SK-MEL-5 (cell line): ENCODE data around the gene PTGR3. TPM values are rescaled to one million over a fixed set of nuclear protein-coding genes. Genes with fewer than 3 reads are reported as not detected.
A peak's percentile ranks its signal among the peaks of the same experiment; 100 is the strongest.

ENCODE experiments used
- DNase-seq: peaks from one replicate; pipeline ENCODE4 v3.0.0-alpha.2; 2016; ENCODE audit warnings: low read depth, low spot score
- in situ Hi-C: cut with HindIII; loops from 2 replicates; pipeline ENCODE4 v1.10.0; 2016; ENCODE audit warnings: low sequenced_read_pairs, high pct_unique_total_duplicates, low pct_unique_long_range_greater_than_20kb
- total RNA-seq: library from RNA; depleted of rRNA; stranded (reverse); fragments of >200 nt; shearing (Covaris generic); gene quantifications from 2 replicates; pipeline ENCODE4 v1.2.3, GENCODE V29; 2014

PTGR3 gene
- total RNA-seq, 1 experiment from 2014 or later = 10.0 TPM

GRCh38 chr18:75220551-75221355 is 11.8 kb upstream of the PTGR3 start:
- no peak for DNase-seq
- in situ Hi-C loops = no loop called here

DNA sequence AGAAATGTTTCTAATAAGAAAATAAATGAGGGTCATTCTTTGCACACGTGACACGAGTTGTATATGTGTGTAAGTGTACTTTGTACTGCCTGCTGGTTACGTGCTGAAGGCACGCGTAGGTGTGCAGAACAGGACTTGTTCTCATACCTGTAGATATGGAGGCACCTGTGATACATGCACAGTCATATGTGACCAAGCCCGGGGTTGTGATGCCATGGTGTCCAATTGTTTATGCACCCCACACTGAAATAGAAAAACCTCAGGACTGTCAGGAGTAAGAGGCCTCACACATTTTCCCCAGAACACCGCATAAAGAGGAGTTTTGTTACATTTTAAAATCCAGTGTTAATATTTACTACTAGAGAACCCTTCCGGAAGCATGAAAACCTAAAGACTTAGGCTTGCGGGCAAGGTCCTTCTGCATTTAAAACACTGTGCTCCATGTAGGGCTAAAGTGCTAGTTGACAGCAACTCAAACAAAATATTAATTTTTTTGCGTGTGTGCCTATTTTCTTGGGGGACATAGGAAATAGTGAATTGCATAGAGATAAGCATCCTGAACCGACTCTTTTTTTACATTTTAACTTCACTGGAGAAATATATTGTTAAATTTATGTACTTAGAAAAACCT is 10.9 kb upstream of the PTGR3 start:
- in situ Hi-C loops = no loop called here
- no peak for DNase-seq

GRCh38 chr18:75218065-75218923 is 9.4 kb upstream of the PTGR3 start:
- peak; percentile 10 for DNase-seq
- in situ Hi-C loops = no loop called here

GRCh38 chr18:75216911-75217689 is 8.2 kb upstream of the PTGR3 start:
- DNase-seq = no peak
- in situ Hi-C loops = no loop called here

DNA sequence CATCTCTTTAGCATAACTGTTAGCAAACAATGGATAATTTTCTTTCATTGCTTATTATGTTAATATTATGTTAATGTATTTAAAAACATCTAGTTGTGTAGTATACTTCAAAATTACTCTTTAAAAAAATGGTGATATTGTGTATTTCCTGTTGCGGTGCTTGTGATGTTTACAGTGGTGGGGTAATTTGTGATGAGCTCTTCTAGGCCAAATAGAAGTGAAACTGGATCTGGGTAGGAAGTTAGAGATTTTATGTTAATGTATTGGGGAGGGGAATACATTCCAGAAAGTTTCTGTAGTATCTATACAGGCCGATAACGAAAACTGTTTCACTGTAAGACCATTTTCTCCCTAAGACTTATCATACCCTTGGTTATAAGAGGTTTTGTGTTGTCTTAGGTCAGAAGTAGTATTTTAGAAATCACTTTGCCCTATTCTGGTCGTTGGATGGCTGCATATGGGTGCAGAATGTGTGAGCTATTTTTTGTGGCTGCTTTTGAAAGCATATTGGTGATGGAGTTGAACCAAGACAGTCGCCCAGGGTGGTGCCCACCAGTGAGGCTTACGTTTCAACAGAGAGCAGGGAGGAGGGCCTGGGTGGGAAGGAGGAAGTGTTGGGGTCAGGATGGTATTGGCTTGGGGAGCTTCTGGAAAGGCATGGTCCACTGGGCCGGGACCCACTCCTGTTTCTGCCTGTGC is 7.4 kb upstream of the PTGR3 start:
- no peak for DNase-seq
- in situ Hi-C loops = no loop called here

GRCh38 chr18:75215663-75216062 is 6.7 kb upstream of the PTGR3 start:
- DNase-seq = no peak
- in situ Hi-C loops = no loop called here

DNA sequence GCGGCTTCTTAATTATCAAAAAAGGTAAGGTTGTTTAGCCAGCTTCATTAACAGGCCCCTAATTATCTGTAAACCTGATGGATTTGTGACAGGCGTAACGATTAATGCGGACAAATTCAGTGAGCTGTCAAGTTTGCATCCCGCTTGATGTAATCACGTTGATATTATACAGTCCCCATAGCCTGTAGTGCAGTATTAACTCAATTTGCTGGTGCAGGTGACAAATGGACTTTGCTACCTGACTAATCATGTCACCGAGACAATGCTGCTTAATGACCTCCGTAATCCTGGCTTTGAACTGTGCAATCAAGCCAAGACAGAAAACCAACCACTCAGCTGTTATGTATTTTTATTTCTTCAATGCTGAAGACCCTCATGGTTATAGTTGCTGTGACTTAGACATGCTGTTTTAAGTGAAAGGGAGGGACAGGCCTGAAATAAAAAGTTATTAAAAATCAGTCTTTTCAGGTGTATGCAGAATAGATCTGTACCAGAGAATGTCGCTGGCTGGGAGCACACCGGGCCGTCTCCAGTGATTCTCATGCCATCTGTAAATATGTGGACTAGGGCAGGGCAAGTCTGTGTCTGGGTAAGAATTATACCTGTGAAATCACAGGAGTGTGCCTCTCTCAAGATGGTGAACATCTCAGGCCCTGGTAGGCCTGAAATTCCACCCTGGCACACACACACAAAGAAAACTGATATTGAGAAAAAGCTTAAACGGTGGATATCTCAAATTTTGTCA is 6.0 kb upstream of the PTGR3 start:
- in situ Hi-C loops = no loop called here
- no peak for DNase-seq

- no peak for DNase-seq
- in situ Hi-C loops = no loop called here
Observed at GRCh38 chr18:75214332-75214690, 5.4 kb upstream of the PTGR3 start.

DNA sequence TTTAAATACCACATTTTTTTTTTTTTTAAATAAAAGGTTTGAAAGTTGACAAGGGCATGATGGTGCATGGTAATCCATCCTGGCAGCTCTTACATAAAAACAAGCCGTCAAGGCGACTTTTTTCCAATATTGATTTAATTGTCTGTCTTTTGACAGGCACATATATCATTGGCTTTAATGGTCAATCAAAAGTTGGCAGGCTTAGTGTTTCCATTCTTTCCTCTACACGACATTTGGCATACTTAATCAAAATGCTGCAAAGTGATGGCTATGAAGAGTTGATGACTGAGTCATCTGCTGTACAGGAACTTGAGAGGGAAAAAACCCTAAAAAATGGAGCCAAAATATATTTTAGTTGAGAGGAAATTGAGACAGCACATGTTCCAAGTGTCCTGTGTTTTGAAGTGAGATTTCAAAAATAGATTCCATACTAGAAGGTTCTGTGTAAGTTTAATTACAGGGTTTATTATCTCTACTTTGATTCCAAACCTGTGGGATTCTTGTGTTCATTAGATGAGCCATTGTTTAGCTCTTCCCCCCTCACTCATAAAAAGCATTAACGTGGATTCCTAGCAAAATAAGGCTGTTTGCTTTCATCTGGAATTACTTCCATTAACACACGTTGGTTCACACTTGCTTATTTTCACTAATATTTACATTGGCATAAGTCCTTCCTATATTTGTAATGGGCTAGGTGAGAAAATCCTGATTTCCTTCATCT is 4.8 kb upstream of the PTGR3 start:
- in situ Hi-C loops = no loop called here
- no peak for DNase-seq

GRCh38 chr18:75212751-75213090 is 3.8 kb upstream of the PTGR3 start:
- no peak for DNase-seq
- in situ Hi-C loops = no loop called here

- in situ Hi-C loops = no loop called here
- DNase-seq = peak; percentile 13
Observed at GRCh38 chr18:75211953-75212750, 3.2 kb upstream of the PTGR3 start.

DNA sequence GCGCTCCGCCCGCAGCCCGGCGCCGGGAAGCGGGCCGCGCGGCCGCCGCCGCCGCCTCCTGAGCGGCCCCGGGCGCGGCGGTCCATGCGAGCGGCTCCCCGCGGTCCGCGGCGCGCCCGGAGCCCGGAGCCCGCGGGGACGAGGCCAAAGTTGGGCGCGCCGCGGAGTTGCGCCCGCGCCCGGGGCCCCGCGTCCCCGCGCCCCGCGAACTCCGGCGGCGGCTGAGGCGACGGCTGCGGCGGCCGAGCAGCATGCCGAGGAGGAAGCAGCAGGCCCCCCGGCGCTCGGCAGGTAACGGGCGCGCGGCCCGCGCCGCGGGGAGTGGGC is 2.6 kb upstream of the PTGR3 start:
- in situ Hi-C loops = no loop called here

DNA sequence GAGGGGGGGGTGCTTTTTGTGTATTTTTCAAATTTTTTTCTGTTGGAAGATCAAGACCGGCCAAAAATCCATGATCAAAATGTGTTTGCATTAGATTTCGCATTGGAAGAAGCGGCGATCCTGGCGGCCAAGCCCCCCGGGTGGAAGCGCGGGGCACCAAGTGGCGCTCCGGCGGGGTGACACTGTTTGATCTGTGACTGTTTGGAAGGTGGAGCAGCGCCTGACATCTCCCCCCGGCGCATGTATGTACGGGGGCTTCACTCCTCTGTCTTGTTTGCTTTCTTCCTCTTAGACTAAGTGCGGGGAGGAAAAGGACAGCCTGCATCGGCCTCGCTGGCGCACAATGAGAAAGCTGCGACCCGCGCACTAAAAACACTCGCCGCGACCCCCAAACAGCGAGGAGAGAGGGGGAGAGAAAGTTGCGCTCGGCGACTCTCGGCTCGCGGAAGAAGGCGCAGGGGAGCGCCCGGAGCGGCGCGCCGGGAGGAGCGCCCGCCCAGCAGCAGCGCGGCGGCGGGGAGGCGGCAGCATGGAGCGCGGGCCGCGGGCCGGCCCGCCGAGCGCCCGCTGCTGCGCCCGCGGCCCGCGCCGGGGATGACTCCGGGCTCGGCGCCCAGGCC is 2.2 kb upstream of the PTGR3 start:
- DNase-seq = no peak
- in situ Hi-C loops = no loop called here

More for the DNA sequence above, 2.6 kb upstream of the PTGR3 start:
- no peak for DNase-seq

GRCh38 chr18:75210274-75211001 is 1.5 kb upstream of the PTGR3 start, which contains the start of gene TSHZ1:
Gene TSHZ1, plus strand, starts transcription at chr18:75210797. Its CDS starts 1,080 bp downstream, at chr18:75211877.
- in situ Hi-C loops = no loop called here
- DNase-seq = peak; percentile 85

- in situ Hi-C loops = no loop called here
Observed at GRCh38 chr18:75209951-75210258, 966 bp upstream of the PTGR3 start.

More at GRCh38 chr18:75209951-75210258, 966 bp upstream of the PTGR3 start:
- no peak for DNase-seq
